ENCODE data around the gene CARMIL1.
"Not testable (repeated sequence)": the region's sequence is repeated elsewhere in the genome, so short reads cannot be mapped to it uniquely, and the experiment has no call there.

Gene CARMIL1

GRCh38 chr6:25297039-25297441 lies 17.9 kb downstream of the CARMIL1 start:
- Histone ChIP-seq H3K9ac (ENCODE audit: low read depth, low read length) (no peak overlapping the region), H3K4me3 (ENCODE audit: low read length) (no peak overlapping the region), H3K4me1 (ENCODE audit: control insufficient read depth, insufficient read depth, low read length) (peaks cover 22% of the 10 kb centered on the region), H3K36me3 (ENCODE audit: insufficient read depth, low read length) (no peaks in the 10 kb centered on the region), H3K4me2 (ENCODE audit: low read length) (no peak overlapping the region), H3K27me3 (ENCODE audit: control insufficient read depth, insufficient read depth, low read length) (no peaks in the 10 kb centered on the region), H3K9me3 (replicated peaks; ENCODE audit: low read length) (no peaks in the 10 kb centered on the region)

GRCh38 chr6:25297823-25298522 lies 18.8 kb downstream of the CARMIL1 start:
- H3K4me3 ChIP-seq (ENCODE audit: low read length) = no peak overlapping the region
- H3K27me3 ChIP-seq (ENCODE audit: control insufficient read depth, insufficient read depth, low read length) = no peaks in the 10 kb centered on the region
- no peak overlapping the region for H3K4me2 ChIP-seq (ENCODE audit: low read length)
- H3K36me3 ChIP-seq (ENCODE audit: insufficient read depth, low read length) = no peaks in the 10 kb centered on the region
- H3K9me3 ChIP-seq (replicated peaks; ENCODE audit: low read length) = no peaks in the 10 kb centered on the region
- H3K9ac ChIP-seq (ENCODE audit: low read depth, low read length) = no peak overlapping the region
- H3K4me1 ChIP-seq (ENCODE audit: control insufficient read depth, insufficient read depth, low read length) = peaks cover 31% of the 10 kb centered on the region

- not testable (repeated sequence) for H3K4me2 ChIP-seq (ENCODE audit: low read length); H3K27me3 ChIP-seq (ENCODE audit: control insufficient read depth, insufficient read depth, low read length); H3K36me3 ChIP-seq (ENCODE audit: insufficient read depth, low read length); H3K9ac ChIP-seq (ENCODE audit: low read depth, low read length); H3K4me3 ChIP-seq (ENCODE audit: low read length); H3K9me3 ChIP-seq (replicated peaks; ENCODE audit: low read length)
- peaks cover 32% of the 10 kb centered on the region for H3K4me1 ChIP-seq (ENCODE audit: control insufficient read depth, insufficient read depth, low read length)
Observed at GRCh38 chr6:25298523-25298865, 19.3 kb downstream of the CARMIL1 start.

DNA sequence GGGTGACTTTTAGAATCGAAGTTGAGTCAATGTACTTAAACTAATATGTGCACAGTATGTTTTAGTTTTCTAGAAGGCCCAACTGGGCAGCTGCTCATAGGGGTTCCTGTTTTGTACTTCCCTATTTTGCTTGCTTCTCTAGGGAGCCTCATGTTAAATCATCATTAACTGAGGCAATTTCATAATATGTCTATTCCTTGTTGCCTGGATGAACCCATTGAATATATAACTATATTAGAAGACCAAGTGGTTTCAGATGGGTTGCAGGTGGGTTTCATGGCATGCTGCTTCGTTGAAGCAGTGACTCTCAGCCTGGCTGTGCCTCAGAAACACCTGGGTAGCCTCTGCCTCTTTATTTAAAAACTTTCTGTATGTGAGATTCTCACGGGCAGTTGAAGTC lies 22.2 kb downstream of the CARMIL1 start:
- Histone ChIP-seq H3K36me3 (ENCODE audit: insufficient read depth, low read length) (no peaks in the 10 kb centered on the region), H3K27me3 (ENCODE audit: control insufficient read depth, insufficient read depth, low read length) (no peaks in the 10 kb centered on the region), H3K9me3 (replicated peaks; ENCODE audit: low read length) (no peaks in the 10 kb centered on the region), H3K4me3 (ENCODE audit: low read length) (no peak overlapping the region), H3K4me2 (ENCODE audit: low read length) (no peak overlapping the region), H3K4me1 (ENCODE audit: control insufficient read depth, insufficient read depth, low read length) (peaks cover 27% of the 10 kb centered on the region), H3K9ac (ENCODE audit: low read depth, low read length) (no peak overlapping the region)

GRCh38 chr6:25302151-25302550 lies 23.0 kb downstream of the CARMIL1 start:
- Histone ChIP-seq H3K4me1 (ENCODE audit: control insufficient read depth, insufficient read depth, low read length) (peaks cover 21% of the 10 kb centered on the region), H3K4me3 (ENCODE audit: low read length) (no peak overlapping the region), H3K9ac (ENCODE audit: low read depth, low read length) (no peak overlapping the region)

DNA sequence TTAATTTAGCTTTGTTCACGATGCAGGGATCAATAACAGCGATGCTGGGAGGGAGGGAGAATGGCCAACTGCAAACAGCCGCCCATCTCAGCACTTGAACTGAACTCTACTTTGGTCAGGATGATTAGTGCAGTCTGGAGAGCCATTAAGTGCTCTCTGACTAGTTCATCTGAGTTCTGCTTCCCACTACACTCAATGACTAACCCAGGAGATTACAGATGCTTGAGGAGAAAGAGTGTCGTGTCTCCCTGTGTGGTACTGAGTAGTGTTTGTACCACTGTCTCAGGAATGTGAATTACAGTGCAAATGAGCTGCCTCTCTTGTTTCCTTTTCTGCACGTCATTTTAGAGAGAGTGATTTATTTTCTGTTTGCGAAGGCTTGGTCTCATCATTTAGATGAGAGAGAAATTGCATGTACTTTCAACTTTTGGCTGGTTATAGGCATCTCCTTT lies 23.5 kb downstream of the CARMIL1 start:
- Histone ChIP-seq H3K4me2 (ENCODE audit: low read length) (peak overlapping the region; percentile 3), H3K27me3 (ENCODE audit: control insufficient read depth, insufficient read depth, low read length) (no peaks in the 10 kb centered on the region), H3K4me1 (ENCODE audit: control insufficient read depth, insufficient read depth, low read length) (peaks cover 16% of the 10 kb centered on the region), H3K9ac (ENCODE audit: low read depth, low read length) (no peak overlapping the region), H3K36me3 (ENCODE audit: insufficient read depth, low read length) (no peaks in the 10 kb centered on the region), H3K4me3 (ENCODE audit: low read length) (no peak overlapping the region), H3K9me3 (replicated peaks; ENCODE audit: low read length) (no peaks in the 10 kb centered on the region)

More at GRCh38 chr6:25302151-25302550, 23.0 kb downstream of the CARMIL1 start:
- Histone ChIP-seq H3K36me3 (ENCODE audit: insufficient read depth, low read length) (no peaks in the 10 kb centered on the region), H3K4me2 (ENCODE audit: low read length) (peak overlapping the region; percentile 3), H3K27me3 (ENCODE audit: control insufficient read depth, insufficient read depth, low read length) (no peaks in the 10 kb centered on the region), H3K9me3 (replicated peaks; ENCODE audit: low read length) (no peaks in the 10 kb centered on the region)

- no peaks in the 10 kb centered on the region for H3K27me3 ChIP-seq (ENCODE audit: control insufficient read depth, insufficient read depth, low read length)
- H3K4me2 ChIP-seq (ENCODE audit: low read length) = no peak overlapping the region
- H3K4me3 ChIP-seq (ENCODE audit: low read length) = no peak overlapping the region
- H3K9me3 ChIP-seq (replicated peaks; ENCODE audit: low read length) = no peaks in the 10 kb centered on the region
- peaks cover 14% of the 10 kb centered on the region for H3K4me1 ChIP-seq (ENCODE audit: control insufficient read depth, insufficient read depth, low read length)
- H3K36me3 ChIP-seq (ENCODE audit: insufficient read depth, low read length) = no peaks in the 10 kb centered on the region
- no peak overlapping the region for H3K9ac ChIP-seq (ENCODE audit: low read depth, low read length)
Observed at GRCh38 chr6:25303254-25303653, 24.1 kb downstream of the CARMIL1 start.

GRCh38 chr6:25306379-25306778 lies 27.2 kb downstream of the CARMIL1 start:
- Histone ChIP-seq H3K4me2 (ENCODE audit: low read length) (no peak overlapping the region), H3K4me1 (ENCODE audit: control insufficient read depth, insufficient read depth, low read length) (peaks cover 16% of the 10 kb centered on the region), H3K9ac (ENCODE audit: low read depth, low read length) (no peak overlapping the region), H3K27me3 (ENCODE audit: control insufficient read depth, insufficient read depth, low read length) (no peaks in the 10 kb centered on the region), H3K9me3 (replicated peaks; ENCODE audit: low read length) (no peaks in the 10 kb centered on the region), H3K4me3 (ENCODE audit: low read length) (no peak overlapping the region), H3K36me3 (ENCODE audit: insufficient read depth, low read length) (no peaks in the 10 kb centered on the region)

GRCh38 chr6:25307805-25308494 lies 28.8 kb downstream of the CARMIL1 start:
- H3K4me3 ChIP-seq (ENCODE audit: low read length) = no peak overlapping the region
- H3K36me3 ChIP-seq (ENCODE audit: insufficient read depth, low read length) = no peaks in the 10 kb centered on the region
- H3K9me3 ChIP-seq (replicated peaks; ENCODE audit: low read length) = no peaks in the 10 kb centered on the region
- no peaks in the 10 kb centered on the region for H3K27me3 ChIP-seq (ENCODE audit: control insufficient read depth, insufficient read depth, low read length)
- H3K4me1 ChIP-seq (ENCODE audit: control insufficient read depth, insufficient read depth, low read length) = peaks cover 19% of the 10 kb centered on the region
- H3K9ac ChIP-seq (ENCODE audit: low read depth, low read length) = no peak overlapping the region
- no peak overlapping the region for H3K4me2 ChIP-seq (ENCODE audit: low read length)

- Histone ChIP-seq H3K9ac (ENCODE audit: low read depth, low read length) (no peak overlapping the region), H3K9me3 (replicated peaks; ENCODE audit: low read length) (no peaks in the 10 kb centered on the region), H3K4me2 (ENCODE audit: low read length) (no peak overlapping the region), H3K4me1 (ENCODE audit: control insufficient read depth, insufficient read depth, low read length) (peaks cover 26% of the 10 kb centered on the region), H3K27me3 (ENCODE audit: control insufficient read depth, insufficient read depth, low read length) (no peaks in the 10 kb centered on the region), H3K36me3 (ENCODE audit: insufficient read depth, low read length) (no peaks in the 10 kb centered on the region), H3K4me3 (ENCODE audit: low read length) (no peak overlapping the region)
Observed at GRCh38 chr6:25309886-25310285, 30.7 kb downstream of the CARMIL1 start.

GRCh38 chr6:25311331-25311840 lies 32.2 kb downstream of the CARMIL1 start:
- Histone ChIP-seq H3K4me3 (ENCODE audit: low read length) (no peak overlapping the region), H3K9me3 (replicated peaks; ENCODE audit: low read length) (no peaks in the 10 kb centered on the region), H3K36me3 (ENCODE audit: insufficient read depth, low read length) (no peaks in the 10 kb centered on the region), H3K27me3 (ENCODE audit: control insufficient read depth, insufficient read depth, low read length) (no peaks in the 10 kb centered on the region), H3K9ac (ENCODE audit: low read depth, low read length) (no peak overlapping the region), H3K4me1 (ENCODE audit: control insufficient read depth, insufficient read depth, low read length) (peaks cover 26% of the 10 kb centered on the region), H3K4me2 (ENCODE audit: low read length) (no peak overlapping the region)

Measured in skeletal muscle satellite cell (primary cell).